GM18870 (cell line): Measurements from ENCODE around the gene AP3S2.
"Not testable (repeated sequence)": the region's sequence is repeated elsewhere in the genome, so short reads cannot be mapped to it uniquely, and the experiment has no call there.

Experiments used
- ATAC-seq: cut with Tn5 transposase; IDR thresholded peaks from one replicate; pipeline ENCODE4 v1.9.1; 2021; ENCODE audit warnings: moderate library complexity; ENCODE audit not compliant: unreplicated experiment

Gene AP3S2

GRCh38 chr15:89783111-89783860 lies 110.5 kb downstream of the AP3S2 start:
- no peak for ATAC-seq

GRCh38 chr15:89782619-89782950 lies 111.2 kb downstream of the AP3S2 start:
- ATAC-seq = not testable (repeated sequence)

GRCh38 chr15:89781891-89782618 lies 111.7 kb downstream of the AP3S2 start:
- no peak for ATAC-seq

GRCh38 chr15:89781055-89781454 lies 112.7 kb downstream of the AP3S2 start:
- ATAC-seq = no peak

- no peak for ATAC-seq
Observed at GRCh38 chr15:89780601-89781000, 113.2 kb downstream of the AP3S2 start.
